Stomach (tissue), 4 donors: ENCODE results near the gene CDK2AP2.
"Not testable (repeated sequence)": the region's sequence is repeated elsewhere in the genome, so short reads cannot be mapped to it uniquely, and the experiment has no call there.

ENCODE experiments used
- CTCF ChIP-seq, 7 experiments: fragments of 450-650 bp in 4 of 7; fragments of 200-600 bp in 3 of 7; sonication (generic) in 3 of 7; IDR thresholded peaks; one replicate each; pipeline ENCODE4 v1.5.1; 2016 to 2019; ENCODE audit warnings: antibody characterized with exemption in 7 of 7, control low read depth in 2 of 7, mild to moderate bottlenecking in 1 of 7
- EP300 ChIP-seq: sonication (generic); formaldehyde crosslinking; IDR thresholded peaks from one replicate; pipeline ENCODE4 v1.6.1; 2017; ENCODE audit warnings: antibody characterized with exemption
- POLR2A ChIP-seq, 4 donors: fragments of 450-650 bp; IDR thresholded peaks; one replicate each; pipeline ENCODE4 v1.6.1; 2016; ENCODE audit warnings: antibody characterized with exemption in 4 of 4, control low read depth in 2 of 4, mild to moderate bottlenecking in 1 of 4, moderate library complexity in 1 of 4
- POLR2AphosphoS5 ChIP-seq, 3 donors: sonication (generic); formaldehyde crosslinking; IDR thresholded peaks; one replicate each; pipeline ENCODE4 v1.6.1; 2016; ENCODE audit warnings: antibody characterized with exemption in 3 of 3

- TF ChIP-seq POLR2A (IDR thresholded peaks at IDR 0.05); CTCF (IDR thresholded peaks at IDR 0.05); EP300; POLR2AphosphoS5 (IDR thresholded peaks at IDR 0.05): not testable (repeated sequence)
Observed at GRCh38 chr11:67477344-67478050, 30.5 kb downstream of the CDK2AP2 start.
